ENCODE data around the gene GNE. TPM values are rescaled to one million over a fixed set of nuclear protein-coding genes. Genes with fewer than 3 reads are reported as not detected.

Gene GNE
- total RNA-seq, 1 donor from 2014 or later = 19.3 TPM

DNA sequence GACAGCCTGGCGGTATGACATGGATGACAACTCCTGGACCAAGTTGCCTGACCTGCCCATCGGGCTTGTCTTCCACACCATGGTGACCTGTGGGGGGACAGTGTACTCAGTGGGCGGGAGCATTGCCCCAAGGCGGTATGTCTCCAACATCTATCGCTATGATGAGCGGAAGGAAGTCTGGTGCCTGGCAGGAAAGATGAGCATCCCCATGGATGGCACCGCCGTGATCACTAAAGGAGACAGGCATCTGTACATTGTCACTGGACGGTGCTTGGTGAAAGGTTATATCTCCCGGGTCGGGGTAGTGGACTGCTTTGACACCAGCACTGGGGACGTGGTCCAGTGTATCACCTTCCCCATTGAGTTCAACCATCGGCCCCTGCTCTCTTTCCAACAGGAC lies 87.7 kb downstream of the GNE start:
- Mint-ChIP-seq H3K4me3 (no peak overlapping the region), H3K9me3 (no peaks in the 10 kb centered on the region), H3K36me3 (ENCODE audit: low read depth) (no peaks in the 10 kb centered on the region), H3K27ac (no peak overlapping the region), H3K4me1 (peaks cover 7% of the 10 kb centered on the region), H3K27me3 (peaks cover 7% of the 10 kb centered on the region)
- TF ChIP-seq, protein P1, sequence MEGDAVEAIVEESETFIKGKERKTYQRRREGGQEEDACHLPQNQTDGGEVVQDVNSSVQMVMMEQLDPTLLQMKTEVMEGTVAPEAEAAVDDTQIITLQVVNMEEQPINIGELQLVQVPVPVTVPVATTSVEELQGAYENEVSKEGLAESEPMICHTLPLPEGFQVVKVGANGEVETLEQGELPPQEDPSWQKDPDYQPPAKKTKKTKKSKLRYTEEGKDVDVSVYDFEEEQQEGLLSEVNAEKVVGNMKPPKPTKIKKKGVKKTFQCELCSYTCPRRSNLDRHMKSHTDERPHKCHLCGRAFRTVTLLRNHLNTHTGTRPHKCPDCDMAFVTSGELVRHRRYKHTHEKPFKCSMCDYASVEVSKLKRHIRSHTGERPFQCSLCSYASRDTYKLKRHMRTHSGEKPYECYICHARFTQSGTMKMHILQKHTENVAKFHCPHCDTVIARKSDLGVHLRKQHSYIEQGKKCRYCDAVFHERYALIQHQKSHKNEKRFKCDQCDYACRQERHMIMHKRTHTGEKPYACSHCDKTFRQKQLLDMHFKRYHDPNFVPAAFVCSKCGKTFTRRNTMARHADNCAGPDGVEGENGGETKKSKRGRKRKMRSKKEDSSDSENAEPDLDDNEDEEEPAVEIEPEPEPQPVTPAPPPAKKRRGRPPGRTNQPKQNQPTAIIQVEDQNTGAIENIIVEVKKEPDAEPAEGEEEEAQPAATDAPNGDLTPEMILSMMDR (IDR thresholded peaks at IDR 0.05) = no peak
- no peak for ATAC-seq (ENCODE audit: low read depth)
- CTCF ChIA-PET = interaction anchor here (10.6 kb wide), 1 partner anchor 68 kb away, joined by 299 read pairs; no protein-coding TSS in a partner anchor
- intact Hi-C loops (cut with micrococcal nuclease) = no loop called here
- no peak for DNase-seq
- POLR2A ChIA-PET = no interaction called here

DNA sequence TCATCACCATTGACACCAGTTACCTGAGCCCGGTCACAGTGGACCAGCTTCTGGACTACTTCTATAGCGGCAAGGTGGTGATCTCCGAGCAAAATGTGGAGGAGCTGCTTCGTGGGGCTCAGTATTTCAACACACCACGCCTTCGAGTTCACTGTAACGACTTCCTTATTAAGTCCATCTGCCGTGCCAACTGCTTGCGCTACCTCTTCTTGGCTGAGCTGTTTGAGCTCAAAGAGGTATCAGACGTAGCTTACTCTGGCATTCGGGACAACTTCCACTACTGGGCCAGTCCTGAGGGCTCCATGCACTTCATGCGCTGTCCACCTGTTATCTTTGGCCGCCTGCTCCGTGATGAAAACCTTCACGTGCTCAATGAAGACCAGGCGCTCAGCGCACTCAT lies 88.5 kb downstream of the GNE start:
- Mint-ChIP-seq H3K27ac (no peak overlapping the region), H3K36me3 (ENCODE audit: low read depth) (no peaks in the 10 kb centered on the region), H3K27me3 (peaks cover 3% of the 10 kb centered on the region), H3K4me3 (no peak overlapping the region), H3K9me3 (no peaks in the 10 kb centered on the region), H3K4me1 (peaks cover 7% of the 10 kb centered on the region)
- TF ChIP-seq, protein P1 (IDR thresholded peaks at IDR 0.05) = no peak
- ChIA-PET POLR2A (interaction anchor here (0.6 to 1.0 kb wide), 2 partner anchors 14 to 77 kb away, joined by 3 to 4 read pairs; no protein-coding TSS in a partner anchor), CTCF (interaction anchor here (10.6 kb wide), 1 partner anchor 68 kb away, joined by 299 read pairs; no protein-coding TSS in a partner anchor)
- intact Hi-C loops (cut with micrococcal nuclease) = no loop called here
- ATAC-seq (ENCODE audit: low read depth) = no peak
- DNase-seq = no peak

DNA sequence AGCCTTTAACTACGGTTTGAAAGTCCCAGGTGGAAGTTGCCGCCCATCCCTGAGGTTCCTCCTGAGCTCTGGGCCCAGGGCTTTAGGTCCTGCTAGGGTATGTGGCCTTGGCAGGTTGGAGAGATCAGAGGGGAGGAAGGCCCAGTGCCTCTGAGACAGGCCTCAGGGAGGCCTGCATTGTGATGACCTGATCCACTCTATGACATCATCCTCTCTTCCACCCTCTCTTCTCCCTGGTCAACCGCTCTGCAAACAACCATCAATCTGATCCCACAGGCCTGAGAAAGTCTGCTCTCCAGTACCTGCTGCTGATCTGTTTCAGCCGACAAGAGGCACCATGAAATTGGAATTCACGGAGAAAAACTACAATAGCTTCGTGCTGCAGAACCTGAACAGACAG lies 89.1 kb downstream of the GNE start, which contains the start of gene CCIN:
Gene CCIN (plus strand): TSS at position 223 of the 400 bp plus-strand sequence. CDS start 115 bp downstream, at position 338.
- TF ChIP-seq, protein P1 (IDR thresholded peaks at IDR 0.05) = no peak
- no peak for ATAC-seq (ENCODE audit: low read depth)
- no peaks in the 10 kb centered on the region for H3K9me3 Mint-ChIP-seq
- H3K4me3 Mint-ChIP-seq = no peak within 1 kb of the TSS
- H3K27ac Mint-ChIP-seq = no peak within 1 kb of the TSS
- CTCF ChIA-PET = interaction anchor here (1.1 to 10.6 kb wide), 3 partner anchors 21 to 67 kb away, joined by 4 to 299 read pairs (median 25); partner anchors contain the start of gene CLTA
- POLR2A ChIA-PET = interaction anchor here (0.6 to 1.0 kb wide), 2 partner anchors 14 to 77 kb away, joined by 3 to 4 read pairs; no protein-coding TSS in a partner anchor
- intact Hi-C loops (cut with micrococcal nuclease) = no loop called here
- peaks cover 1% of the 10 kb centered on the region for H3K27me3 Mint-ChIP-seq
- no peak for DNase-seq
- H3K36me3 Mint-ChIP-seq (ENCODE audit: low read depth) = no peaks in the 10 kb centered on the region
- peaks cover 7% of the 10 kb centered on the region for H3K4me1 Mint-ChIP-seq

DNA sequence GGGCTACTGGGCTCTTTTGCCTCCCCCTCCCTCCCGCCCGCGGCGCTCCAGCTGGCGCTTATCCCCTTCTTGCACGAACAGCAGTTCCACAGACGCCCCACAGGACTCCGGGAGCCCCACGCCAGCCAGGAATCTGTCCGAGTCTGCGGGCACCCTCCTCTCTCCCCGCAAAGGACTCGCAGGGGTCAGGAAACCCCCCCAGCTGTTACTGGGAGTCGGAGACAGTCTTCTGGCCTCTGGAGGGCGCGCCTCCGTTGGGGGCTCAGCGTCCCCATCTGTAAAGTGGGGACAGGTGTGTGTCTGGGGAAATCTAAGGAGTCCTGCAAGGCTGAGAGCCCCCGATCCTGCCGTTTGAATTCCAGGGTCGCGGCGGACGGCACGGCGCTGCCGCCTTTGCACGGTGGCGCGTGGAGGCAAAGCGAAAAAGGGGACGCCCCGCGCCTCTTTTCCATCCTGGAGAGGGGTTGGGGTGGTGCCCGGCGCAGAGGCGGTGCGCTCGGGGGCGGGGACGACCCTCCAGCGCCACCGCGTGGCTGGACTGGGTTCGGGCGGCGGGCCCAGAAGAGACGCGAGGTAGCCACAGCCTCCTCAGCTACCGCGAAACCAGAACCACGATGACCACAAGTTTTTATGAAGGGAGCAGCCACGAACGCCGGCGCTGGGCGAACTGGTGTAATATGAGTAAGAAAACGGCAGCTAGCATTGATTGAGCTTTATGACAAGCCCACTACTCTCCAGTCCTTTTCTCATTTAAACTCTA lies 91.9 kb downstream of the GNE start:
- no peak overlapping the region for H3K27ac Mint-ChIP-seq
- H3K36me3 Mint-ChIP-seq (ENCODE audit: low read depth) = no peaks in the 10 kb centered on the region
- DNase-seq (peak; percentile 89), ATAC-seq (ENCODE audit: low read depth) (peak; percentile 99)
- H3K9me3 Mint-ChIP-seq = no peaks in the 10 kb centered on the region
- intact Hi-C loops (cut with micrococcal nuclease) = loop anchor here (1.0 to 2.0 kb wide), 7 partner anchors 15 to 211 kb away; partner anchors contain the start of genes CLTA and GLIPR2
- TF ChIP-seq, protein P1 (IDR thresholded peaks at IDR 0.05) = peak; percentile 90
- peaks cover 7% of the 10 kb centered on the region for H3K4me1 Mint-ChIP-seq
- ChIA-PET POLR2A (interaction anchor here (0.6 to 1.8 kb wide), 11 partner anchors 15 to 140 kb away, joined by 3 to 9 read pairs (median 5); partner anchors contain the start of genes CLTA and GLIPR2), CTCF (interaction anchor here (0.5 to 10.6 kb wide), 21 partner anchors 12 to 233 kb away, joined by 3 to 299 read pairs (median 4); partner anchors contain the start of genes CLTA and GLIPR2)
- H3K4me3 Mint-ChIP-seq = peak overlapping the region; percentile 79
- H3K27me3 Mint-ChIP-seq = peaks cover 1% of the 10 kb centered on the region

DNA sequence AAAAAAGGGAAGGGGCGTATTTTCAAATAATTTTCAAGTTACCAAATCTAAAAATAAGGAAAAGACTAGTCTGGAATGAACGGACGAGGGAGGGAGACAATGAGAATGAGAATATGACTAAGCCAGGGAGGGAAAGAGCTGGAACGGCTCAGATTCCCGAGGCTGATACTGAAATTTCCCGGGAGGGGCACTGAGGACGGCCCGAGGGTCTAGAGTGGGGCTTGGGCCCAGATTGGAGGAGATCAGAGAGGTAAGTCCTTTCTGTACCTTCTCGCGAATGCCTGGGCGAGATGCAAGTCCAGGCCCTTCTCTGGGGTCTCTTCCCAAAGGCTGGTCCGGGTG lies 92.5 kb downstream of the GNE start:
- Mint-ChIP-seq H3K4me1 (peaks cover 7% of the 10 kb centered on the region), H3K9me3 (no peaks in the 10 kb centered on the region), H3K27me3 (peaks cover 1% of the 10 kb centered on the region), H3K4me3 (no peak overlapping the region), H3K36me3 (ENCODE audit: low read depth) (no peaks in the 10 kb centered on the region), H3K27ac (no peak overlapping the region)
- ChIA-PET CTCF (interaction anchor here (0.5 to 10.6 kb wide), 10 partner anchors 13 to 233 kb away, joined by 3 to 299 read pairs (median 12); partner anchors contain the start of genes CLTA and GLIPR2), POLR2A (interaction anchor here (0.7 to 1.5 kb wide), 5 partner anchors 14 to 110 kb away, joined by 5 to 9 read pairs (median 7); partner anchors contain the start of gene CLTA)
- ATAC-seq (ENCODE audit: low read depth) (no peak), DNase-seq (no peak)
- TF ChIP-seq, protein P1 (IDR thresholded peaks at IDR 0.05) = no peak
- intact Hi-C loops (cut with micrococcal nuclease) = loop anchor here (1.0 to 2.0 kb wide), 7 partner anchors 14 to 210 kb away; partner anchors contain the start of genes CLTA and GLIPR2
